Bronchial epithelial cell (primary cell): Measurements from ENCODE around the gene DENND1A. TPM values are rescaled to one million over a fixed set of nuclear protein-coding genes. Genes with fewer than 3 reads are reported as not detected.

ENCODE experiments used
- DNase-seq: peaks from one replicate; pipeline ENCODE4 v3.0.0-alpha.2; 2010; ENCODE audit warnings: low read depth
- FAIRE-seq: peaks from 2 replicates; lab custom pipeline; 2011; peaks lifted over from hg19 to GRCh38; lab: Jason Lieb, UNC
- H3K27me3 ChIP-seq: 2 replicates; pipeline ENCODE4 v1.5.1; 2011; ENCODE audit warnings: low read length; ENCODE audit not compliant: control insufficient read depth, insufficient read depth
- H3K36me3 ChIP-seq: 2 replicates; pipeline ENCODE4 v1.5.1; 2011; ENCODE audit warnings: low read length; ENCODE audit not compliant: control insufficient read depth, insufficient read depth
- H3K4me3 ChIP-seq: 2 replicates; pipeline ENCODE4 v1.5.1; 2011; ENCODE audit warnings: mild to moderate bottlenecking, low read depth, low read length, control low read depth
- total RNA-seq: library from RNA; depleted of rRNA; stranded (reverse); fragments of >200 nt; gene quantifications from 2 replicates; pipeline ENCODE4 v1.2.1, GENCODE V29; 2014
- TF ChIP-seq, protein P1 (sequence below): IDR thresholded peaks from 2 replicates; pipeline ENCODE4 v1.5.1; 2011; ENCODE audit warnings: mild to moderate bottlenecking, moderate library complexity, low read length, control low read depth, inconsistent platforms; ENCODE audit not compliant: insufficient read depth, severe bottlenecking

Gene DENND1A
- total RNA-seq, 1 donor from 2014 or later = 6.1 TPM

GRCh38 chr9:123796618-123797484 lies 133.1 kb downstream of the DENND1A start:
- FAIRE-seq = no peak
- Histone ChIP-seq H3K4me3 (no peak overlapping the region), H3K27me3 (no peaks in the 10 kb centered on the region), H3K36me3 (no peaks in the 10 kb centered on the region)
- no peak for DNase-seq
- TF ChIP-seq, protein P1, sequence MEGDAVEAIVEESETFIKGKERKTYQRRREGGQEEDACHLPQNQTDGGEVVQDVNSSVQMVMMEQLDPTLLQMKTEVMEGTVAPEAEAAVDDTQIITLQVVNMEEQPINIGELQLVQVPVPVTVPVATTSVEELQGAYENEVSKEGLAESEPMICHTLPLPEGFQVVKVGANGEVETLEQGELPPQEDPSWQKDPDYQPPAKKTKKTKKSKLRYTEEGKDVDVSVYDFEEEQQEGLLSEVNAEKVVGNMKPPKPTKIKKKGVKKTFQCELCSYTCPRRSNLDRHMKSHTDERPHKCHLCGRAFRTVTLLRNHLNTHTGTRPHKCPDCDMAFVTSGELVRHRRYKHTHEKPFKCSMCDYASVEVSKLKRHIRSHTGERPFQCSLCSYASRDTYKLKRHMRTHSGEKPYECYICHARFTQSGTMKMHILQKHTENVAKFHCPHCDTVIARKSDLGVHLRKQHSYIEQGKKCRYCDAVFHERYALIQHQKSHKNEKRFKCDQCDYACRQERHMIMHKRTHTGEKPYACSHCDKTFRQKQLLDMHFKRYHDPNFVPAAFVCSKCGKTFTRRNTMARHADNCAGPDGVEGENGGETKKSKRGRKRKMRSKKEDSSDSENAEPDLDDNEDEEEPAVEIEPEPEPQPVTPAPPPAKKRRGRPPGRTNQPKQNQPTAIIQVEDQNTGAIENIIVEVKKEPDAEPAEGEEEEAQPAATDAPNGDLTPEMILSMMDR = no peak

DNA sequence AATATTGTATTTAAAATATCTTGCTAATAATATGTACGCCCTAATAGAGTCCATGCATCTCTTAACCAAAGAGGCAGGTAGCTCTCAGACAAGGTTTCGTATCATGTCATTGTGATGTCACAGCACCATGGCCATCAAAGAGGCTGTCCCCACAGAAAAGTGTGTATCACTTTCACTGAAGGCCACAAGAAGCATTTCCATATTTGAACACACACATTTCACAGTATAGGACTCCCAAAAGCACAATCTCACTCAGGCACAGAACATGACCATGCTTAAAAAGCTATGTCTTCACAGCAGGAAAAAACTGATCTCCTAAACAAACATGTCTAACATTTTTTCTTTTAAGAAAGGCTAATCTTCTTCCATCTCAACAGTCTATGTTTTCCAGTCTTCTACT lies 133.8 kb downstream of the DENND1A start:
- Histone ChIP-seq H3K27me3 (no peaks in the 10 kb centered on the region), H3K4me3 (no peak overlapping the region), H3K36me3 (no peaks in the 10 kb centered on the region)
- TF ChIP-seq, protein P1 = no peak
- no peak for FAIRE-seq
- no peak for DNase-seq

GRCh38 chr9:123795336-123795735 lies 134.6 kb downstream of the DENND1A start:
- no peak overlapping the region for H3K4me3 ChIP-seq
- no peaks in the 10 kb centered on the region for H3K36me3 ChIP-seq
- no peak for DNase-seq
- H3K27me3 ChIP-seq = no peaks in the 10 kb centered on the region
- TF ChIP-seq, protein P1 = no peak
- FAIRE-seq = no peak

DNA sequence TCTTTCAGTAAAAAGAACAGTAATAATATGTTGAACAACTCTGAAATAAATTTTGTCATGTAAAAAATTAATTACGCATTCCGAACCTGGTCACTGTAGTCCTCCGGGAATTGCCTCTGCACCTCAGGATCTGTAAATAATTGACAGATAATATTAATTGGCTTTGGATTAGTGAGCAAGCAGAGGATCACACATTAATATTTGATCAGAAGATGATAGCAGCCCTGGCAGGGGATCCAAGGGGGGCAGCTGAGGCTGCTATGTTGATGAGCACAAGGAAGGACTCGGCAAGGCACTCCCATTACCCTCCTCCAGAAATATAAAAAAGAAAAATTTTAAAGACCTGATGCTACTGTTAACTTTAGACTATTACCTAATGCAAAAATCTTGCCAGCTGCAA lies 137.4 kb downstream of the DENND1A start:
- DNase-seq = no peak
- FAIRE-seq = no peak

DNA sequence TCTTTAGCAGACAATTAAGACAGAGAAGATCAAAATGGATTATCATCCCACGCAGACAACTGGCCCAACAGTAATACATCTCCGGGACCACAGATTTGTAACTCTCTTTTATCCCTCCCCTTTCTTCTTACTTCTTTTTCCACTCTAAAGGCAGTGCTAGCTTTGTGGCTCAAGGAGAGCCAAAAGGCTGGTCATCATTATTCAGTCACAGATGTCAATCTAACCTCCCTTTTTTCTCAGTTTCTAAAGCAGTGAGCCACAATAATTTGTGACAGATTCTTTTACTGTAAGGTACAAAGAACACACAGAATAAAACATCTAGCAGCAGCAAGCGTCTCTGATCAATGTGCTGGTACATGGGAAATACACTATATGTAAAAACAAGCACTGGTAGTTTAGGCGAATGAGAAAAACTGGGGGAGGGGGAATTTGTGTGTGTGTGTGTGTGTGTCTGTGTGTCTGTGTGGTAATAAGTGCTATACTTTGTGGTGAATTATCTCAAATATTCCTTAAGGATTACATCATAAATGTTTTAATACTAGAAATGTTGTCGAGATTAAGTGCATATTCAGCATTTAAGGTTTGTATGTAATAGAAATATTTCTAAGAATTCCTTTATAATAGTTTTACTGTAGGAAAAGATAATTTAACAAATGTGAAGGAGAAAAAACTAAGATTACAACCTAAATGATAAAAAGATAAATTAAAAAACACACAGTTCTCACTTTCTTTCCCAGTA lies 140.2 kb downstream of the DENND1A start:
- Histone ChIP-seq H3K27me3 (no peaks in the 10 kb centered on the region), H3K36me3 (no peaks in the 10 kb centered on the region), H3K4me3 (no peak overlapping the region)
- TF ChIP-seq, protein P1 = no peak
- DNase-seq (no peak), FAIRE-seq (no peak)

More for the DNA sequence above, 137.4 kb downstream of the DENND1A start:
- TF ChIP-seq, protein P1 = no peak
- H3K4me3 ChIP-seq = no peak overlapping the region
- no peaks in the 10 kb centered on the region for H3K36me3 ChIP-seq
- no peaks in the 10 kb centered on the region for H3K27me3 ChIP-seq
